Neural crest cell (in vitro differentiated cells): Measurements from ENCODE around the gene SYT9. TPM values are rescaled to one million over a fixed set of nuclear protein-coding genes. Genes with fewer than 3 reads are reported as not detected.

ENCODE experiments used
- DNase-seq: peaks from one replicate; pipeline ENCODE4 v3.0.0; 2021; ENCODE audit warnings: low read depth, mixed read lengths, low spot score
- H3K27ac Mint-ChIP-seq: one replicate; pipeline ENCODE4 v1.8.0; 2021; ENCODE audit warnings: mild to moderate bottlenecking, mixed read lengths; ENCODE audit not compliant: unreplicated experiment
- H3K27me3 Mint-ChIP-seq: 2 replicates; pipeline ENCODE4 v1.8.0; 2021; ENCODE audit warnings: low read depth, mild to moderate bottlenecking, mixed read lengths
- H3K36me3 Mint-ChIP-seq: 2 replicates; pipeline ENCODE4 v1.8.0; 2021; ENCODE audit warnings: low read depth, mild to moderate bottlenecking, mixed read lengths
- H3K4me1 Mint-ChIP-seq: 2 replicates; pipeline ENCODE4 v1.8.0; 2021; ENCODE audit warnings: mixed read lengths
- H3K4me3 Mint-ChIP-seq: one replicate; pipeline ENCODE4 v1.8.0; 2021; ENCODE audit warnings: mild to moderate bottlenecking, mixed read lengths
- H3K9me3 Mint-ChIP-seq: 2 replicates; pipeline ENCODE4 v1.8.0; 2021; ENCODE audit warnings: mixed read lengths
- total RNA-seq: library from RNA; stranded (reverse); gene quantifications from 2 replicates; pipeline ENCODE4 v1.2.1, GENCODE V29; 2021
- TF ChIP-seq, protein P1 (sequence below): fragments of 200-600 bp; sonication (generic); conservative IDR thresholded peaks from 2 replicates; pipeline ENCODE4 v1.5.0; 2021; ENCODE audit warnings: antibody characterized with exemption, mild to moderate bottlenecking

The SYT9 gene
- total RNA-seq, 1 donor from 2014 or later: 0.72 TPM

DNA sequence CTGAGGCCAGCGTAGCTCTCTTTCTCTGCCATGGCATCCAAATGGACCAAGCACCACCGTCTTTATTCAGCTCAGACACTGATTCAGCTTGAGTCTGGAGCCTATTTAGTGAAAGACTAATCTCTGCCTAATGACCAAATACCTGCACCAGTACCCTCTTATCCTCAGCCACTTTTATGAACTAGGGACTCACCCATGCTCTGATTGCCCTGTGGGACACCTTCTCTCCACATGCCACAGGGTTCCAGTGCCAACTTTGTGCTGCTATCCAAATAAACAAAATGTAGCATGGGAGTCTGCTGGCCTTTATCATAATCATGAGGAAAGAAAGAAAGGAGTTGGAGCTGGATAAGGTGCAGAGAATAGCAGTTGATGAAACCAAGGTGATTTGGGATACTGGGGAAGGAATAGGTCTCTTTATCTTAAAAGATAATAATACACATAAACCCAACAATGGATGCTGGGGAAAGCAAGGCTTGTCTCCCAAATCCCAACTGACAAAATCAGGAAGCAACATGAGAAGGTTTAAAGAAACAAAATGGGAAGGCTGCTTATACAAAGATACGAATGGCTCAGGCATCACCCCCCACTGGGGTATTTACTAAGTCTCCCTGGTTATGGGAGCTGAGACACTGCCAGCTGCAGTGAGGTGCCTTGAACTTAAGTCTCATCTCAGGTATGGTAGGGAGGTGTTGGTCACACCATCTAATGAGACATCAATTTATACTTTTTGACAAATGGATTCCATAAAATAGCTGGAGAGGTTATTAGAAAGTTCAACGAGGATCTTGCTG, 63.3 kb downstream of the SYT9 start:
- DNase-seq: no peak
- Mint-ChIP-seq H3K4me3 (no peak overlapping the region), H3K9me3 (peaks cover 6% of the 10 kb centered on the region), H3K4me1 (peaks cover 3% of the 10 kb centered on the region), H3K27me3 (peaks cover 17% of the 10 kb centered on the region), H3K27ac (no peak overlapping the region), H3K36me3 (no peaks in the 10 kb centered on the region)
- TF ChIP-seq, protein P1, sequence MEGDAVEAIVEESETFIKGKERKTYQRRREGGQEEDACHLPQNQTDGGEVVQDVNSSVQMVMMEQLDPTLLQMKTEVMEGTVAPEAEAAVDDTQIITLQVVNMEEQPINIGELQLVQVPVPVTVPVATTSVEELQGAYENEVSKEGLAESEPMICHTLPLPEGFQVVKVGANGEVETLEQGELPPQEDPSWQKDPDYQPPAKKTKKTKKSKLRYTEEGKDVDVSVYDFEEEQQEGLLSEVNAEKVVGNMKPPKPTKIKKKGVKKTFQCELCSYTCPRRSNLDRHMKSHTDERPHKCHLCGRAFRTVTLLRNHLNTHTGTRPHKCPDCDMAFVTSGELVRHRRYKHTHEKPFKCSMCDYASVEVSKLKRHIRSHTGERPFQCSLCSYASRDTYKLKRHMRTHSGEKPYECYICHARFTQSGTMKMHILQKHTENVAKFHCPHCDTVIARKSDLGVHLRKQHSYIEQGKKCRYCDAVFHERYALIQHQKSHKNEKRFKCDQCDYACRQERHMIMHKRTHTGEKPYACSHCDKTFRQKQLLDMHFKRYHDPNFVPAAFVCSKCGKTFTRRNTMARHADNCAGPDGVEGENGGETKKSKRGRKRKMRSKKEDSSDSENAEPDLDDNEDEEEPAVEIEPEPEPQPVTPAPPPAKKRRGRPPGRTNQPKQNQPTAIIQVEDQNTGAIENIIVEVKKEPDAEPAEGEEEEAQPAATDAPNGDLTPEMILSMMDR: no peak

DNA sequence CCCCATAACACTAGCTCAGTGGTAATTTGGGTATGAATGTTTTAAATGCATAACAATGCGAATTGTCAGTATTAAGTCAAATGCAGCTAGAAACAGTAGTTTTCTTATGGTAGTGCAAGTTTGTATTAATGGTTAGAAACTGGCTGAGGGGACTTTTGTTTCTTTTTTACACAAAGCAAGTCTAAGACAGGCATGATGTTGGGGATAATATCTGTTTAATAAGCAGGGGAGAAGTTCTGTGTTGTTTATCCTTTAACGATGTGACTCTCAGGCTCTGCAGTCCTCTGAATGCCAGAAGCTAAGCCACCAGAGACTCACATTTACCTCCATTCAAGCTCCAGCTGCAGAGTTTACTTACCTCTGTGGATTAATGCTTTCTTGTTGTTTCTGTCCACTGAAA, 67.8 kb downstream of the SYT9 start:
- no peak for DNase-seq
- Mint-ChIP-seq H3K27ac (no peak overlapping the region), H3K9me3 (peaks cover 6% of the 10 kb centered on the region), H3K36me3 (no peaks in the 10 kb centered on the region), H3K4me1 (peaks cover 3% of the 10 kb centered on the region), H3K27me3 (peaks cover 11% of the 10 kb centered on the region), H3K4me3 (no peak overlapping the region)
- TF ChIP-seq, protein P1: no peak

DNA sequence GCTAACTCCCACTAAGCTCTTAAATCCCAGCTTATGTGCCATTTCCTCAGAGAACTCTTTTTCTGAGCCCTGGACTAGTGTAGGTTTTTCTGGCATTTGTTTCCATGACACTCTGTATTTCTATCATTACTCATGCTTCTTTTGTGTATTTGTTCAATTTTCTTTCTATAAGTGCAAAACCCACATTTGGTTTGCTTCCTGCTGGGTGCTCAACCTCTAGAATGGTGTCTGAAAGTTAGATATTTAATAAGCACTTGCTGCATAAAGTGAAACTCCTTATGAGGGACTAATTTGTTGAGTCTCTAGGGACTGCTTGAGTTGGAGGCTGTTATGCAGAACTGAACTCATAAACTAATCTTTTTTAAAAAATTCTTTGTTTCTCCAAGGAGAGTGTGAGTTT, 68.6 kb downstream of the SYT9 start:
- Mint-ChIP-seq H3K4me1 (peaks cover 3% of the 10 kb centered on the region), H3K9me3 (peaks cover 5% of the 10 kb centered on the region), H3K27ac (no peak overlapping the region), H3K4me3 (no peak overlapping the region), H3K27me3 (peaks cover 5% of the 10 kb centered on the region), H3K36me3 (no peaks in the 10 kb centered on the region)
- TF ChIP-seq, protein P1: no peak
- no peak for DNase-seq

DNA sequence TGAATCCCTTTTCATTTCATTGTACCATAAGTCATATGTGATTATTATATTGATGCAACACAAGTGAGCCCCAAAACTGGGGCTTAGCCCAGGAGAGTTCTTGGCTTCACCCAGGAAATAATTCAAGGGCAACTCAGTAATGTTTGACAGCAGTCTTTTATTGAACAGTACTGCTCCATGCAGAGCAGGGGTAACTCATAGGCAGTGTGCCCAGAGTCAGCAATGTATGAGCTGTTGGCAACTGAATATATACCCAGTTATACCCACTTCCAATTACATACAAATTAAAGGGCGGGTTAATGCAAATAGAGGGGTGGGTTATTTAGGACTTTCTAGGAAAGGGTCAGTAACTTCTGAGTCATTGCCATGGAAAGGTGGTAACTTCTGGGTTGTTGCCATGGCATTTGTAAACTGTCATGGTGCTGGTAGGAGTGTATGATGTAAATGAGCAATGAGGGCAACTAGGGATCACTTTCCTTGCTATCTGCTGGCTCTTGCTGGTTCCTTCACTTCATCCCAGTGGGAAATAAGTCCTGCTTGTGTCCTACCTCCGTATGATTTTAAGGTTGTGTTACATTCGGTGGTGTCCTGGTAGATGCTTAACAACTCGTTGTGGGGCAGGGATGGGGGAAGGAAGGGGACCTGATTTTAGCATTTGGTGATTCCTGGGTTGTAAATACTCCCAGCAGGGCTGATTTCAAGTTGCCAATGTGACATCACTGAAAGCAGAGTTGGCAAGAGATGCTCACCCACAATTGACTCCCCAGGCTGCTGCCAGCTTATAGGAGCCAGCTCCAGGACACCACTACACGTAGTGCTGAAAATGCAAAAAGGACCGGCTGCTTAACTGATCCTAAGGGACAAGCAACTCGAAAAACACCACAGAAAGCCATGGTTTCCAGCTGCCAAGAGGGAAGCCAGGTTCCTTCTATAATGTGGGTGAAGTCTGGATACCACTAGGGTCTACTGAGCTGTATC, 70.1 kb downstream of the SYT9 start:
- Mint-ChIP-seq H3K4me1 (peaks cover 3% of the 10 kb centered on the region), H3K9me3 (no peaks in the 10 kb centered on the region), H3K27me3 (peaks cover 5% of the 10 kb centered on the region), H3K36me3 (no peaks in the 10 kb centered on the region), H3K27ac (no peak overlapping the region), H3K4me3 (no peak overlapping the region)
- TF ChIP-seq, protein P1: no peak
- no peak for DNase-seq

DNA sequence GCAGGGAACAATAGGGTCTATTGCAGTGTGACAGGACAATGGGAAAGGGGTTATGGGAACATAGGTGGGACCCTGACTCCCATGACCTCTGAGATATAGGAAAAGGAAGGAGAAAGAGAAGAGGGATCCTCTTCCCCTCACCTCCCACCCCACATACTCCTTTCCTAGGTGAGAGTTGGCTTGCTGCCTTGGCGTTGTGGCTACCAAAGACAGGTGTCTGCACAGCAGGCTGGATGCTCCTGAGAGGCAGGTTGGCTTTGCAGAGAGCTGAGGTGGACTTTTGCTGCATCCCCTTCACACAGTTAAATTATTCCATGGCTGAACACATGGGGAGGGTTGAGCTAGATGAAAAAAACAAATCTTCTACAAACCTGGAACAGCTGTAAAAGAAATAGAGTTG, 80.7 kb downstream of the SYT9 start:
- no peaks in the 10 kb centered on the region for H3K36me3 Mint-ChIP-seq
- TF ChIP-seq, protein P1: no peak
- DNase-seq: no peak
- H3K4me1 Mint-ChIP-seq: no peaks in the 10 kb centered on the region
- H3K27ac Mint-ChIP-seq: no peak overlapping the region
- no peak overlapping the region for H3K4me3 Mint-ChIP-seq
- peaks cover 4% of the 10 kb centered on the region for H3K27me3 Mint-ChIP-seq
- no peaks in the 10 kb centered on the region for H3K9me3 Mint-ChIP-seq
